ENCODE data around the gene JSRP1.
A peak's percentile ranks its signal among the peaks of the same experiment; 100 is the strongest.

JSRP1 gene

DNA sequence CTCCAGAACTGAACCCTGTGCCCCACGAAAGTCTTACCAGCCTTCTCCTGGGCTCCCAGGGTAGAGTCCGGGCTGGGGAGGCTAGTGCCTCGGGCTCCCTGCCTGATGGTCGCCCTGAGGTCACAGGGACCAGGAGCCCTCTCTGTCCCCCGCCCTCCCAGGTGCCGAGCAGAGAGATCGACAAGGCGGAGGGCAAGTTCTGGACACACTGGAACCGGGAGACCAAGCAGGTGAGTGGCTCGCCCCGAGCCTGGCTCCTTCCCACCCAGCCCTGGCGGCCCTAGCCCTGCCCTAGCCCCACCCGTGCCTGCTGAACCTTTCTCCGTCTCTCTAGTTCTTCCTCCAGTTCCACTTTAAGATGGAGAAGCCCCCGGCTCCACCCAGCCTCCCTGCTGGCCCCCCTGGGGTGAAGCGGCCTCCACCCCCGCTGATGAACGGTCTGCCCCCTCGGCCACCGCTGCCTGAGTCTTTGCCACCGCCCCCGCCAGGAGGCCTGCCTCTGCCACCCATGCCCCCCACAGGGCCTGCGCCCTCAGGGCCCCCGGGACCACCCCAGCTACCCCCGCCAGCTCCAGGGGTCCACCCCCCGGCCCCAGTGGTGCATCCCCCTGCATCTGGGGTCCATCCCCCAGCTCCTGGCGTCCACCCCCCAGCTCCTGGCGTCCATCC is 8.7 kb downstream of the JSRP1 start:
- no peaks in the 10 kb centered on the region for H3K4me1 ChIP-seq (ENCODE audit: control insufficient read depth, low read depth, low read length)
- H3K9ac ChIP-seq (ENCODE audit: low read length): no peak overlapping the region
- H3K36me3 ChIP-seq (ENCODE audit: control insufficient read depth, low read depth, low read length): peaks cover 43% of the 10 kb centered on the region

DNA sequence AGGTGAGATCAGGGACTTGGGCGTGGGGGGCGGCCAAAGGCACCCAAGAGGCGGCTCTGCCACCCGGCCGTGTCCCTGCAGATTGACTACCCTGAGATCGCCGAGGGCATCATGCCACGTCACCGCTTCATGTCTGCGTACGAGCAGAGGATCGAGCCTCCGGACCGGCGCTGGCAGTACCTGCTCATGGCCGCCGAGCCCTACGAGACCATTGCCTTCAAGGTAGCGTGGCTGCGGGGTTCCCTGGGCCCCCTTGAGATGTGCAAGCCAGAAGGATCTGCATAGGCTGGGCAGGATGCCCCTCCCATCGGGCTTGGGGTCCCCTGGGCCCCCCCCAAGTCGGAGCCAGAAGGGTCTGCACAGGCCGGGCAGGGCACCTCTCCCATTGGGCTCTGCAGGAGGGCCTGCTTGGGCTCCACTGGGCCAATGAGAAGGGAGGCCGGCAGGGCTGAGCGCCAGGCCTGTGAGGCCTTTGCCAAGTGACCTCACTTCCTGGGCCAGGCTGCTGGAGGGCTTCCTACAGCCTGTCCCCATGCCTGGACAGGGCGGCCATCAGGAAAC is 9.3 kb downstream of the JSRP1 start:
- Histone ChIP-seq H3K4me3 (ENCODE audit: low read length) (no peak overlapping the region), H3K36me3 (ENCODE audit: control insufficient read depth, low read depth, low read length) (peaks cover 43% of the 10 kb centered on the region), H3K27me3 (ENCODE audit: control insufficient read depth, insufficient read depth, low read length) (peaks cover under 1% of the 10 kb centered on the region), H3K4me1 (ENCODE audit: control insufficient read depth, low read depth, low read length) (no peaks in the 10 kb centered on the region), H3K9ac (ENCODE audit: low read length) (no peak overlapping the region), H3K27ac (ENCODE audit: low read length) (no peak overlapping the region), H3K9me3 (ENCODE audit: control insufficient read depth, low read depth, low read length) (no peaks in the 10 kb centered on the region)

More for the DNA sequence above, 8.7 kb downstream of the JSRP1 start:
- Histone ChIP-seq H3K27ac (ENCODE audit: low read length) (no peak overlapping the region), H3K4me3 (ENCODE audit: low read length) (no peak overlapping the region), H3K27me3 (ENCODE audit: control insufficient read depth, insufficient read depth, low read length) (peaks cover 7% of the 10 kb centered on the region), H3K9me3 (ENCODE audit: control insufficient read depth, low read depth, low read length) (no peaks in the 10 kb centered on the region)

DNA sequence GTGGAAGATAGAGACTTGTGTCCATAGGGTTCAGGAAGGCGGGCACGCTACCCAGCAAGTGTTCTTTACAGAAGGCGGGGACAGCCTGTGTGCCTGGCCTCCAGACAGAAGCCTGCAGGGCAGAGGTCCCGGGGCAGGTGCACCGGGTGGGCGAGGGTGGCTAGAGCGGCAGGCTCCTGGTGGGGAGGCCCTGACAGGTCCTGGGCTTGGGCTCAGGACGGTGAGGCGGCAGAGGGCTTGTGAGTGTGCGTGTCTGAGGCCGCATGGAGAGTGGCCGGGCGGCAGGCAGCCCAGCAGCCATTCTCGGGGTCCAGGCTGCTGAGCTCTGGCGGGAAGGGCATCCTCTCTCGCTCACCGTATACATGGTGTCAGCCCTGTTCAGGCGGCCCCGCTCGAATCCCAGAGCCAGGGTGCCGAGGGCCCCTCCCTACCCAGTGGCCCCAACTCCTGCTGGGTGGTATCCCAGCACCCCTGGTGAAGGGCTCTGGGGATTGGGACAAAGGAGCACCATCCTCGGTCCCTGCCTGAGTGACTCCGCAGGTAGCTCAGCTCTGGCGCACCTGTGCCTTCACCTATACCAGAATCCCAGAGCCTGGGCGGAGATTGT is 10.1 kb downstream of the JSRP1 start:
- H3K9ac ChIP-seq (ENCODE audit: low read length): no peak overlapping the region
- H3K27me3 ChIP-seq (ENCODE audit: control insufficient read depth, insufficient read depth, low read length): no peaks in the 10 kb centered on the region
- H3K9me3 ChIP-seq (ENCODE audit: control insufficient read depth, low read depth, low read length): no peaks in the 10 kb centered on the region
- H3K4me3 ChIP-seq (ENCODE audit: low read length): no peak overlapping the region
- H3K4me1 ChIP-seq (ENCODE audit: control insufficient read depth, low read depth, low read length): no peaks in the 10 kb centered on the region
- H3K36me3 ChIP-seq (ENCODE audit: control insufficient read depth, low read depth, low read length): peaks cover 43% of the 10 kb centered on the region
- H3K27ac ChIP-seq (ENCODE audit: low read length): no peak overlapping the region

DNA sequence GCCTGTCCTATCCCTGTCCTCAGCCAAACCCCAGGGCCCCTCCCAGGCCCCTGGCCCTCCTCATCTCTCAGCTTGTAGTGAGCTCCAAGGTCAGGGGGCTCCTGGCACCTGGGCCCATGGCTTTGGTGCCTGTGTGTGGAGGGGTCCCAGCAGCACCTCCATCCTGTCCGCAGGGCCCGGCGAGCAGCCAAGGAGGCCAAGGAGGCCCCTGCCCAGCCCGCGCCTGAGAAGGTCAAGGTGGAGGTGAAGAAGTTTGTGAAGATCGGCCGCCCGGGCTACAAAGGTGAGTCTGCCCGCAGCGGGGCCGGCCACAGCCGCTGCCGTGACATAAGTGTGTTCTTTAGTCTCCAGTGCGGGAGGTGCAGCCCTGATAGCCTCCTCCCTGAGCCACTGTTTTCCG is 10.9 kb downstream of the JSRP1 start:
- no peak overlapping the region for H3K27ac ChIP-seq (ENCODE audit: low read length)
- H3K27me3 ChIP-seq (ENCODE audit: control insufficient read depth, insufficient read depth, low read length): no peaks in the 10 kb centered on the region
- no peak overlapping the region for H3K9ac ChIP-seq (ENCODE audit: low read length)
- H3K4me1 ChIP-seq (ENCODE audit: control insufficient read depth, low read depth, low read length): no peaks in the 10 kb centered on the region
- no peaks in the 10 kb centered on the region for H3K9me3 ChIP-seq (ENCODE audit: control insufficient read depth, low read depth, low read length)
- H3K4me3 ChIP-seq (ENCODE audit: low read length): no peak overlapping the region
- peaks cover 43% of the 10 kb centered on the region for H3K36me3 ChIP-seq (ENCODE audit: control insufficient read depth, low read depth, low read length)

DNA sequence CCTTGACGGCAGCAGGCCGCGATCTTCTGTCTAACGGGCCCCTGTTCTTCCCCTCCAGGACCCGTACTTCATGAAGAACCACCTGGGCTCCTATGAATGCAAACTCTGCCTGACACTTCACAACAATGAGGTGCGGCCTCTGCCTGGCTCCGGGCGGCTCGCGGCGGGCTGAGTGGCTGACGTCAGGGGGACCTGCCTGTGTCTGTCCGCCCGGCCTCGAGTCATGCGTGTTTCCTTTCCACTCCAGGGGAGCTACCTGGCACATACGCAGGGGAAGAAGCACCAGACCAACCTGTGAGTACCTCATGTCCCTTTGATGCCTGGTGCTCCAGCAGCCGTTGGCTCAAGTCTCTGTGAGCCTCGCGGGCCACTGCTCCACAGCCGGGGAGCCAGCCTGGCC is 11.7 kb downstream of the JSRP1 start:
- Histone ChIP-seq H3K36me3 (ENCODE audit: control insufficient read depth, low read depth, low read length) (peaks cover 43% of the 10 kb centered on the region), H3K9me3 (ENCODE audit: control insufficient read depth, low read depth, low read length) (no peaks in the 10 kb centered on the region), H3K4me1 (ENCODE audit: control insufficient read depth, low read depth, low read length) (peaks cover 2% of the 10 kb centered on the region), H3K27ac (ENCODE audit: low read length) (no peak overlapping the region), H3K9ac (ENCODE audit: low read length) (no peak overlapping the region), H3K27me3 (ENCODE audit: control insufficient read depth, insufficient read depth, low read length) (no peaks in the 10 kb centered on the region), H3K4me3 (ENCODE audit: low read length) (no peak overlapping the region)

DNA sequence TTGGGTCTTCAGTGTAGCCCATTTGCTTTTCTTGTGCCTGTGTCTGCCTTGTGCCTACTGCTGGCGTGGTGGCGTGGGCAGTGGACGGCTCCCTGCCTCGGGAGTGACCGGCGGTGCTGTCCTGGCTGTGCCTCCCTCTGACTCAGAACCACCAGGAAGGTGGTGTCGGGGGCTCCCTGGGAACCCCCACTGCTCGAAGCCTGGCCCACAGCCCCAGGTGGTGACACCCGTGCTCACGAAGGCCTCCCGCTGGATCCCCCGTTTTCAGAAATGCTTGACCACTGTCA is 12.1 kb downstream of the JSRP1 start:
- Histone ChIP-seq H3K27me3 (ENCODE audit: control insufficient read depth, insufficient read depth, low read length) (no peaks in the 10 kb centered on the region), H3K4me3 (ENCODE audit: low read length) (no peak overlapping the region), H3K4me1 (ENCODE audit: control insufficient read depth, low read depth, low read length) (peaks cover 6% of the 10 kb centered on the region), H3K9ac (ENCODE audit: low read length) (no peak overlapping the region), H3K27ac (ENCODE audit: low read length) (no peak overlapping the region), H3K36me3 (ENCODE audit: control insufficient read depth, low read depth, low read length) (peaks cover 43% of the 10 kb centered on the region), H3K9me3 (ENCODE audit: control insufficient read depth, low read depth, low read length) (no peaks in the 10 kb centered on the region)

DNA sequence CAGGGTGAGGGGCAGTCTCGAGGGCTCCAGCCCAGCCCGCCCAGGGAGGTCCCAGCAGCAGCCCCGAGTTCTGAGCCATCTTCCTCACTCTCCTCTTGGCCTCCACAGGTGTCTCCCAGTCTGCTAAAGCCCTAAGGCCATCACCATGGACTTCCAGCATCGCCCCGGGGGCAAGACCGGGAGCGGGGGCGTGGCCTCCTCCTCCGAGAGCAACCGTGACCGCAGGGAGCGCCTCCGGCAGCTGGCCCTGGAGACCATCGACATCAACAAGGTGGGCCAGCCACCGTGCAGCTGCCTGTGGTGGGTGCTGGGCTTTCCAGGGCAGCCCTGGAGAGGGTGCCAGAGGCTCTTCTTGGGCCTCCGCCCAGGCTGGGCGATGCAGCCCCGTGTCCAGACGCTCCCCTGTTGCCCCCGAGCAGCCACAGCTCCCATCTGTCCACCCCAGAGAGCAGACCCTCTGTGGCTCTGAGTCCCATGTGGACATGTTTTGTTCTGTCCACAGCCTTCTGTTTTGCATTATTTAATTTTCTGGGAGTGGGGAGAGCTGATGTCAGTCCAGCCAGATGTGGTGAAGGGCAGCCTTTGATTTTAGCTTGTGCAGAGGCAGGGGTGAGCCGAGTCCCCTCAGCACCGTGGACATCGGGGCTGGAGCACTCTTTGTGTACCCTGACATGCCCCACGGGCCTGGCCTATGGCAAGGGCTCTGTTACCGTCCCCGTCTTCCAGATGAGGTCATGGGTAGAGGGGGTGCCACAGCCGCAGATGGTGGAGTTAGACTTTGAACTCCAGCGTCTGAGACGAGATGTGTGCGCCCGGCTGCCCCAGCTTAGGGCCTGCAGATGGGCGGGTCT is 12.7 kb downstream of the JSRP1 start:
- Histone ChIP-seq H3K36me3 (ENCODE audit: control insufficient read depth, low read depth, low read length) (peaks cover 43% of the 10 kb centered on the region), H3K4me3 (ENCODE audit: low read length) (no peak overlapping the region), H3K27ac (ENCODE audit: low read length) (no peak overlapping the region), H3K9me3 (ENCODE audit: control insufficient read depth, low read depth, low read length) (no peaks in the 10 kb centered on the region), H3K27me3 (ENCODE audit: control insufficient read depth, insufficient read depth, low read length) (no peaks in the 10 kb centered on the region), H3K4me1 (ENCODE audit: control insufficient read depth, low read depth, low read length) (peaks cover 11% of the 10 kb centered on the region), H3K9ac (ENCODE audit: low read length) (no peak overlapping the region)

DNA sequence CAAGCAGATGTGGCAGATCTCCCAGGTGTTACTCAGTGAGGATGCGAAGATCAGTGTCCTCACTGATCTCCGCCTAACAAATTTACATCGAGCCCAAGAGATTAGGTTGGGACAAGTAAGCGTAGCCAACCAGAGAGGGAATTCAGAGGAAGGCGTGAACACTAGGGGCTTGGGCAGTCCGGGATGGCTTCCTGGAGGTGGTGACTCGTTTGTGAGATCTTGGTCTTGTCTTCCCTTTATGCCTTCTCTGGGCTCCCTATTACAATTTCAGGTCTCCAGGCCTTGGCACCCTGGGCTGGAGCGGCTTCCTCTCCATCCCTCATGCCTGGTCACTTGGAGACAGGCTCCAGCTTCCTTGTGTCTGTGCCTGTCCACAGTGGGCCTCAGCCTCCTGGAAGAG is 13.4 kb downstream of the JSRP1 start:
- Histone ChIP-seq H3K36me3 (ENCODE audit: control insufficient read depth, low read depth, low read length) (peaks cover 43% of the 10 kb centered on the region), H3K9ac (ENCODE audit: low read length) (no peak overlapping the region), H3K27ac (ENCODE audit: low read length) (no peak overlapping the region), H3K4me1 (ENCODE audit: control insufficient read depth, low read depth, low read length) (peaks cover 18% of the 10 kb centered on the region), H3K9me3 (ENCODE audit: control insufficient read depth, low read depth, low read length) (no peaks in the 10 kb centered on the region), H3K4me3 (ENCODE audit: low read length) (no peak overlapping the region), H3K27me3 (ENCODE audit: control insufficient read depth, insufficient read depth, low read length) (no peaks in the 10 kb centered on the region)

DNA sequence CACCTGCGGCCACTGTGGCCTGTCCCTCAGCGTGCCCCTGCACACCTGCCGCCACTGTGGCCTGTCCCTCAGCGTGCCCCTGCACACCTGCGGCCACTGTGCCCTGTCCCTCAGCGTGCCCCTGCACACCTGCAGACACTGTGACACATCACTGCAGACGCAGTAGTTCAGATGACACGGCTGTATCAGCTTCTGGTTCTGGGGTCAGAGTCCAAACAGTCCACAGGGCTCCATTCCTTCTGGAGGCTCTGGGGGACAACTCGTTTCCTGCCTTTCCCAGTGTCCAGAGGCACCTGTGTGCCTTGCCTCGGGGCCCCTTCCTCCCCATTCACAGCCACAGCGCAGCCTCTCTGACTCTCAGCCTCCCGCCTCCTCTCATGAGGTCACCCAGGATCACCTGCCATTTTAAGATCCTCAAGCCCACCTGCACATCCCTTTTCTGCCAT is 14.1 kb downstream of the JSRP1 start:
- H3K27ac ChIP-seq (ENCODE audit: low read length): no peak overlapping the region
- no peaks in the 10 kb centered on the region for H3K27me3 ChIP-seq (ENCODE audit: control insufficient read depth, insufficient read depth, low read length)
- H3K36me3 ChIP-seq (ENCODE audit: control insufficient read depth, low read depth, low read length): peaks cover 40% of the 10 kb centered on the region
- peaks cover 23% of the 10 kb centered on the region for H3K4me1 ChIP-seq (ENCODE audit: control insufficient read depth, low read depth, low read length)
- no peak overlapping the region for H3K4me3 ChIP-seq (ENCODE audit: low read length)
- H3K9ac ChIP-seq (ENCODE audit: low read length): no peak overlapping the region
- no peaks in the 10 kb centered on the region for H3K9me3 ChIP-seq (ENCODE audit: control insufficient read depth, low read depth, low read length)

DNA sequence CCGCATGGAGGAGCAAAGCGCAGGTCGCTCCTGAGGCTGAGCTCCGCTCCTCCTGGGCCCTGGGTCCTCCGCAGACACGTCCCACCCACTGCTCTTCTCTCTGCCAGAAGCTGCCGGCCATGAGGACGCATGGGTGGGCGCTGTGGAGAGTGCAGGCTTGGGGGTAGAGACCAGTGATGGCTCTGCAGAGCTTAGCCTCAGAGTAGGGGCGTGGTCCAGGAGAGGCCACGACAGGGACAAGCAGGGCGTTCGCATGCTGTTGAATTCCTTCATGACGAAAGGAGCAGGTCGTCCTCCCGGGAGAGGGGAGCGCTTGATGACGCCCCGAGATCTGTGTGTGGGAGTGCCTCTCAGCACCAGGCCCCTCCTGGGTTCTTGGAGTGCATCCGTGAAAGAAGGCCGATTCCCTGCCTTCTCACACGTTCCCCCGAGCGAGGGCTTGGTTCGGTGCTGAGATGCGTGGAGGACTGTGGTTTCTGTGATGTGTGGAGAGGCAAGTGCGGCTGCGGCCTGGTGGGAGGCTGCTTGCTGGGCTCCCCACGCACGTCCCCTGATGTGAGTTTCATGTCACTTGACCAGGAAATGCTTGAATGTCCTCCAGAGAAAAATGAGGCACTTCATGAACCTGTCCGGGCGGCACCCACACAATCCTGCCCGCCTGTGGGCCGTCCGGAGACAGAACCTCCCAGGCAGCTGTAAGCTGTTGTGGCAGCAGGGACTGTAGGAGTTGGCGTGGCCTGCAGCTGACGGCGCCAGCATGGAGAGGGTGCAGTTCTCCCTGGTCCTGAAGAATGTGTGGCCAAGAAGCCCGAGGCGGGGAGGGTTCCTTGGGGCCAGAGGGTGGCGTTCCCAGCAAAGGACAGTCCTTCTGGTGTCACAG is 15.1 kb downstream of the JSRP1 start:
- Histone ChIP-seq H3K4me1 (ENCODE audit: control insufficient read depth, low read depth, low read length) (peaks cover 23% of the 10 kb centered on the region), H3K4me3 (ENCODE audit: low read length) (peak overlapping the region; percentile 90), H3K36me3 (ENCODE audit: control insufficient read depth, low read depth, low read length) (peaks cover 30% of the 10 kb centered on the region), H3K27ac (ENCODE audit: low read length) (no peak overlapping the region), H3K9ac (ENCODE audit: low read length) (no peak overlapping the region), H3K27me3 (ENCODE audit: control insufficient read depth, insufficient read depth, low read length) (no peaks in the 10 kb centered on the region), H3K9me3 (ENCODE audit: control insufficient read depth, low read depth, low read length) (no peaks in the 10 kb centered on the region)
